Hepatocyte (in vitro differentiated cells): ENCODE measurements around the gene DDX56. TPM values are rescaled to one million over a fixed set of nuclear protein-coding genes. Genes with fewer than 3 reads are reported as not detected.

Experiments
- DNase-seq: peaks from one replicate; pipeline ENCODE4 v3.0.0-alpha.2; 2016; ENCODE audit warnings: low spot score
- H2AFZ ChIP-seq: fragments of 200-600 bp; sonication (generic); 2 replicates; pipeline ENCODE4 v1.6.0; 2016; ENCODE audit warnings: antibody characterized with exemption, mild to moderate bottlenecking
- H3K27ac ChIP-seq: fragments of 200-600 bp; sonication (generic); 2 replicates; pipeline ENCODE4 v1.5.1; 2016; ENCODE audit warnings: mild to moderate bottlenecking
- H3K27me3 ChIP-seq: fragments of 200-600 bp; sonication (generic); 2 replicates; pipeline ENCODE4 v1.6.1; 2016
- H3K36me3 ChIP-seq: fragments of 200-600 bp; sonication (generic); replicated peaks from 2 replicates; pipeline ENCODE4 v1.5.1; 2016; ENCODE audit warnings: low read depth; ENCODE audit not compliant: insufficient read depth
- H3K4me1 ChIP-seq: fragments of 200-600 bp; sonication (generic); 2 replicates; pipeline ENCODE4 v1.5.1; 2016; ENCODE audit warnings: mild to moderate bottlenecking, moderate library complexity; ENCODE audit not compliant: insufficient read depth
- H3K4me2 ChIP-seq: fragments of 200-600 bp; sonication (generic); 2 replicates; pipeline ENCODE4 v1.6.0; 2016
- H3K4me3 ChIP-seq: fragments of 200-600 bp; sonication (generic); 2 replicates; pipeline ENCODE4 v1.5.1; 2016; ENCODE audit warnings: mild to moderate bottlenecking
- H3K79me2 ChIP-seq: fragments of 200-600 bp; sonication (generic); 2 replicates; pipeline ENCODE4 v1.6.0; 2017; ENCODE audit warnings: mild to moderate bottlenecking
- H3K9me2 ChIP-seq: fragments of 200-600 bp; sonication (generic); replicated peaks from 2 replicates; pipeline ENCODE4 v1.6.0; 2017; ENCODE audit warnings: mild to moderate bottlenecking; ENCODE audit not compliant: insufficient read depth
- H3K9me3 ChIP-seq: fragments of 200-600 bp; sonication (generic); 2 replicates; pipeline ENCODE4 v1.5.1; 2016; ENCODE audit warnings: low read depth, mild to moderate bottlenecking
- H4K20me1 ChIP-seq: fragments of 200-600 bp; sonication (generic); 2 replicates; pipeline ENCODE4 v1.6.0; 2016; ENCODE audit warnings: mild to moderate bottlenecking; ENCODE audit not compliant: insufficient read depth, poor library complexity, severe bottlenecking
- EZH2 ChIP-seq: fragments of 200-600 bp; sonication (generic); IDR thresholded peaks from 2 replicates; pipeline ENCODE4 v1.6.1; 2016; ENCODE audit warnings: antibody characterized with exemption, mild to moderate bottlenecking, borderline replicate concordance
- EZH2phosphoT487 ChIP-seq: fragments of 200-600 bp; sonication (generic); IDR thresholded peaks from one replicate; pipeline ENCODE4 v1.6.1; 2018; ENCODE audit warnings: antibody characterized with exemption, mild to moderate bottlenecking, low read depth, moderate library complexity; ENCODE audit not compliant: unreplicated experiment, severe bottlenecking
- WGBS: methylation state at CpG from one replicate; pipeline ENCODE4 v1.1.6; 2016; ENCODE audit warnings: low lambda C conversion rate; ENCODE audit errors: missing lambda C conversion rate; 5-methylcytosine and 5-hydroxymethylcytosine counted together
- polyA plus RNA-seq: library from polyadenylated mRNA; unstranded; fragments of >200 nt; fragmentation: Nextera tagmentation; extraction: Ambion mirVana; gene quantifications from 2 replicates; pipeline ENCODE4 v1.2.1, GENCODE V29; 2016
- total RNA-seq: library from RNA; depleted of rRNA; stranded (reverse); fragments of >200 nt; gene quantifications from 2 replicates; pipeline ENCODE4 v1.2.3, GENCODE V29; 2014
- TF ChIP-seq, protein P1 (sequence below): fragments of 200-600 bp; sonication (generic); IDR thresholded peaks from 2 replicates; pipeline ENCODE4 v1.5.1; 2016; ENCODE audit warnings: antibody characterized with exemption, mild to moderate bottlenecking; ENCODE audit not compliant: poor library complexity

Gene DDX56
- total and polyA plus RNA-seq, 2 experiments from 2014 or later: 57.1 to 85.0 TPM

- Histone ChIP-seq H4K20me1 (no peaks in the 10 kb centered on the region), H3K27ac (peak overlapping the region; percentile 90), H3K9me3 (no peaks in the 10 kb centered on the region), H3K9me2 (no peaks in the 10 kb centered on the region), H3K36me3 (no peaks in the 10 kb centered on the region), H3K4me2 (peak overlapping the region; percentile 67), H2AFZ (peak overlapping the region; percentile 50), H3K79me2 (peaks cover 31% of the 10 kb centered on the region), H3K4me1 (peaks cover 8% of the 10 kb centered on the region), H3K27me3 (no peaks in the 10 kb centered on the region), H3K4me3 (peak overlapping the region; percentile 19)
- no peak for DNase-seq
- 96% methylated on average over 13 of the region's 13 CpGs for WGBS
- TF ChIP-seq, protein P1, sequence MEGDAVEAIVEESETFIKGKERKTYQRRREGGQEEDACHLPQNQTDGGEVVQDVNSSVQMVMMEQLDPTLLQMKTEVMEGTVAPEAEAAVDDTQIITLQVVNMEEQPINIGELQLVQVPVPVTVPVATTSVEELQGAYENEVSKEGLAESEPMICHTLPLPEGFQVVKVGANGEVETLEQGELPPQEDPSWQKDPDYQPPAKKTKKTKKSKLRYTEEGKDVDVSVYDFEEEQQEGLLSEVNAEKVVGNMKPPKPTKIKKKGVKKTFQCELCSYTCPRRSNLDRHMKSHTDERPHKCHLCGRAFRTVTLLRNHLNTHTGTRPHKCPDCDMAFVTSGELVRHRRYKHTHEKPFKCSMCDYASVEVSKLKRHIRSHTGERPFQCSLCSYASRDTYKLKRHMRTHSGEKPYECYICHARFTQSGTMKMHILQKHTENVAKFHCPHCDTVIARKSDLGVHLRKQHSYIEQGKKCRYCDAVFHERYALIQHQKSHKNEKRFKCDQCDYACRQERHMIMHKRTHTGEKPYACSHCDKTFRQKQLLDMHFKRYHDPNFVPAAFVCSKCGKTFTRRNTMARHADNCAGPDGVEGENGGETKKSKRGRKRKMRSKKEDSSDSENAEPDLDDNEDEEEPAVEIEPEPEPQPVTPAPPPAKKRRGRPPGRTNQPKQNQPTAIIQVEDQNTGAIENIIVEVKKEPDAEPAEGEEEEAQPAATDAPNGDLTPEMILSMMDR: no peak
- no peak for TF ChIP-seq EZH2
- no peak for TF ChIP-seq EZH2phosphoT487
These were observed 9.6 kb upstream of the DDX56 start for GRCh38 chr7:44583146-44583865.

GRCh38 chr7:44581879-44582603 lies 8.3 kb upstream of the DDX56 start, which contains the start of gene TMED4:
Gene TMED4 (minus strand): TSS chr7:44582231. CDS start chr7:44582206, 25 bp downstream.
- Histone ChIP-seq H3K4me2 (peak within 1 kb of the TSS; percentile 91), H3K36me3 (no peaks in the 10 kb centered on the region), H3K27ac (peak within 1 kb of the TSS; percentile 90), H2AFZ (peak within 1 kb of the TSS; percentile 50), H3K9me2 (no peaks in the 10 kb centered on the region), H3K79me2 (peaks cover 33% of the 10 kb centered on the region), H3K4me1 (peaks cover 8% of the 10 kb centered on the region), H4K20me1 (no peaks in the 10 kb centered on the region), H3K27me3 (no peaks in the 10 kb centered on the region), H3K9me3 (no peaks in the 10 kb centered on the region), H3K4me3 (peak within 1 kb of the TSS; percentile 53)
- TF ChIP-seq EZH2: no peak
- TF ChIP-seq EZH2phosphoT487: no peak
- TF ChIP-seq, protein P1: no peak
- DNase-seq: peak; percentile 100
- 2% methylated on average over 52 of the region's 71 CpGs for WGBS

GRCh38 chr7:44580945-44581878 lies 7.5 kb upstream of the DDX56 start:
- Histone ChIP-seq H3K36me3 (no peaks in the 10 kb centered on the region), H4K20me1 (no peaks in the 10 kb centered on the region), H3K4me2 (peak overlapping the region; percentile 91), H3K9me3 (no peaks in the 10 kb centered on the region), H3K27ac (peak overlapping the region; percentile 85), H3K27me3 (no peaks in the 10 kb centered on the region), H3K9me2 (no peaks in the 10 kb centered on the region), H3K79me2 (peaks cover 39% of the 10 kb centered on the region), H3K4me3 (peak overlapping the region; percentile 53), H3K4me1 (peaks cover 8% of the 10 kb centered on the region), H2AFZ (peak overlapping the region; percentile 42)
- WGBS: 21% methylated on average over 30 of the region's 30 CpGs
- TF ChIP-seq EZH2: no peak
- peak; percentile 45 for DNase-seq
